Ovary (tissue), 9 donors: ENCODE measurements around the gene PCBP2. TPM values are rescaled to one million over a fixed set of nuclear protein-coding genes. Genes with fewer than 3 reads are reported as not detected.

Experiments used
- DNase-seq, 5 donors: peaks; one replicate each; pipeline ENCODE4 v3.0.0-alpha.2; 2019 to 2020
- H3K27ac ChIP-seq, 2 donors: fragments of 200-600 bp; one replicate each; pipeline versions ENCODE4 v1.5.1 to v1.8.0; 2019 to 2022
- H3K27me3 ChIP-seq: fragments of 200-600 bp; one replicate; pipeline ENCODE4 v1.8.0; 2022
- H3K36me3 ChIP-seq: fragments of 200-600 bp; sonication (generic); one replicate; pipeline ENCODE4 v1.5.1; 2019
- H3K4me1 ChIP-seq: one replicate; pipeline ENCODE4 v1.8.1; 2013; ENCODE audit warnings: mild to moderate bottlenecking, moderate library complexity; ENCODE audit not compliant: insufficient read depth
- H3K4me3 ChIP-seq: fragments of 200-600 bp; sonication (generic); one replicate; pipeline ENCODE4 v1.5.1; 2017
- H3K9me3 ChIP-seq, 2 donors: fragments of 200-600 bp in 1 of 2; sonication (generic) in 1 of 2; one replicate each; pipeline versions ENCODE4 v1.5.1 to v1.8.1; 2013 to 2019; ENCODE audit warnings: mild to moderate bottlenecking in 1 of 2, moderate library complexity in 1 of 2
- EP300 ChIP-seq: sonication (generic); formaldehyde crosslinking; IDR thresholded peaks from one replicate; pipeline ENCODE4 v1.6.1; 2017; ENCODE audit warnings: antibody characterized with exemption
- POLR2A ChIP-seq: fragments of 450-650 bp; IDR thresholded peaks from one replicate; pipeline ENCODE4 v1.6.1; 2017; ENCODE audit warnings: antibody characterized with exemption, mild to moderate bottlenecking, moderate library complexity
- WGBS, 3 donors: extraction: QIAGEN DNeasy Blood & Tissue Kit in 1 of 3; methylation state at CpG; one replicate each; pipeline versions ENCODE4 v1.1.5 to v1.1.7; 2013 to 2017; 5-methylcytosine and 5-hydroxymethylcytosine counted together
- intact Hi-C, 4 donors: fragments of 100-400 bp; cut with DNase I; formaldehyde crosslinking; loops; one replicate each; pipeline versions ENCODE4 v1.11.0 to v1.15.1; 2022 to 2023
- polyA plus RNA-seq, 2 donors: library from polyadenylated mRNA; stranded (reverse); fragments of 200-250 nt in 1 of 2; fragments of 350-450 nt in 1 of 2; fragmentation: Illumina TruSeq in 1 of 2; extraction: RNeasy Lipid Tissue Mini Kit (QIAGEN cat#74804) in 1 of 2; gene quantifications; one replicate each; pipeline ENCODE4 v1.2.3, GENCODE V29; 2013 to 2014
- total RNA-seq, 7 donors: library from RNA; depleted of rRNA in 2 of 7; stranded (reverse); fragments of >200 nt in 2 of 7; fragmentation: NEBNext Ultra II Directional in 3 of 7; extraction: Animal tissue kit (Norgen Biotek cat#: 25700) in 3 of 7; gene quantifications; one replicate each; pipeline versions ENCODE4 v1.1.0 to v1.2.4, GENCODE V29; 2016 to 2023
- TF ChIP-seq, protein P1 (sequence below), 3 donors: fragments of 450-650 bp in 2 of 3; fragments of 200-600 bp in 1 of 3; IDR thresholded peaks; one replicate each; pipeline versions ENCODE4 v1.5.1 to v1.8.0; 2016 to 2022; ENCODE audit warnings: antibody characterized with exemption in 3 of 3, mild to moderate bottlenecking in 1 of 3
- donor health status: DM: no; HTN: no; CAD: no; lungs with moderate emphysema.
- donor health status: DM: no; HTN: no; CAD: no.
- donor health status: Bipolar disorder and iron deficiency.
- donor health status: DM: yes; HTN: yes; CAD: no.
- donor health status: DM: no; HTN: no; CAD: no.
- donor health status: DM: yes; HTN: yes; CAD: no.

Gene PCBP2
- total and polyA plus RNA-seq, 9 donors = 413 to 1,354 (median 948) TPM

DNA sequence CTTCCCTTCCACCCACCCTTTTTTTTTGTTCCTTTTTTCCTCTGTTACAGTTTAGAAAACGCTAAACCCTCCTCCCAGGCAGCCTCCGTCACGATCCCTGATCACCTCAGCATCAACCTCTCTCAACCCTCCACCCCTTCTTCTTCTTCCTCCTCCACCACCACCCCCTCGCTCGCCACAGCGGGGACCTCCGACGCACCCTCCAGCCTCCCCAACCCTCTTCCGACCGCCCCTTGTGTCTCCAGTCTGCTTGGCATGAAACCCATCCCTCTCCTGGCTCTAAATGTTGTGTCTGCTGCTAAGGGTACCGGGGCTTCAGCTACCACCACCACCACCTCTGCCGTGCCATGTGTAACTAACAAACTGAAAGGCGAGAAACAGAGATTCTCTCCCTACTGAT is 22.9 kb downstream of the PCBP2 start:
- H3K4me1 ChIP-seq = no peaks in the 10 kb centered on the region
- no peaks in the 10 kb centered on the region for H3K27me3 ChIP-seq
- DNase-seq = no peak
- no peak overlapping the region for H3K27ac ChIP-seq
- no peaks in the 10 kb centered on the region for H3K36me3 ChIP-seq
- intact Hi-C loops = no loop called here
- TF ChIP-seq, protein P1, sequence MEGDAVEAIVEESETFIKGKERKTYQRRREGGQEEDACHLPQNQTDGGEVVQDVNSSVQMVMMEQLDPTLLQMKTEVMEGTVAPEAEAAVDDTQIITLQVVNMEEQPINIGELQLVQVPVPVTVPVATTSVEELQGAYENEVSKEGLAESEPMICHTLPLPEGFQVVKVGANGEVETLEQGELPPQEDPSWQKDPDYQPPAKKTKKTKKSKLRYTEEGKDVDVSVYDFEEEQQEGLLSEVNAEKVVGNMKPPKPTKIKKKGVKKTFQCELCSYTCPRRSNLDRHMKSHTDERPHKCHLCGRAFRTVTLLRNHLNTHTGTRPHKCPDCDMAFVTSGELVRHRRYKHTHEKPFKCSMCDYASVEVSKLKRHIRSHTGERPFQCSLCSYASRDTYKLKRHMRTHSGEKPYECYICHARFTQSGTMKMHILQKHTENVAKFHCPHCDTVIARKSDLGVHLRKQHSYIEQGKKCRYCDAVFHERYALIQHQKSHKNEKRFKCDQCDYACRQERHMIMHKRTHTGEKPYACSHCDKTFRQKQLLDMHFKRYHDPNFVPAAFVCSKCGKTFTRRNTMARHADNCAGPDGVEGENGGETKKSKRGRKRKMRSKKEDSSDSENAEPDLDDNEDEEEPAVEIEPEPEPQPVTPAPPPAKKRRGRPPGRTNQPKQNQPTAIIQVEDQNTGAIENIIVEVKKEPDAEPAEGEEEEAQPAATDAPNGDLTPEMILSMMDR (IDR thresholded peaks at IDR 0.05) = no peak
- TF ChIP-seq POLR2A (no peak), EP300 (no peak)
- H3K9me3 ChIP-seq = no peaks in the 10 kb centered on the region
- H3K4me3 ChIP-seq = no peak overlapping the region
- WGBS, 3 donors = 23 to 44% (median 23%) methylated on average over 13 of the region's 13 CpGs

DNA sequence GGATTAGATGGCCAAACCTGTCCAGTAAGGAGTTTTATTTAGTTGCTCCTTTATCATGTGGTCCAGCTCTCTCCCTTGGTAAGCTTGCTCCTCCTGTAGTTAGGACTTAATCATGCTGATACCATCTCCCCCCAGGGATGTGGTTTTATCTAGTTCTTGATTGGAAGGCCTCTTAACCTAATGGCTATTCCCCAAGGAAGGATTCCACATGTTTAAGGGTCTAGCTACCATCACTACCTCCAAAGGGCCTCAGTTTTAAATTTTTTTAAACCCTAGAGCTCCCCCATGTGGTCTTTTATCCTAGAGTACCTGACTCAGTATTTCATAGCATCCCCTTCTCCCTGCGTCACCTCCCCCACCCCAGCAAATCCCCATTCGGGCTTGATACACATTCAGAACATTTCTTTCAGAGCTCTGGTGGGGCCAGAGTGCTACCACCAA is 24.9 kb downstream of the PCBP2 start:
- H3K4me3 ChIP-seq = no peak overlapping the region
- no peak for DNase-seq
- H3K9me3 ChIP-seq = no peaks in the 10 kb centered on the region
- H3K36me3 ChIP-seq = no peaks in the 10 kb centered on the region
- no peak overlapping the region for H3K27ac ChIP-seq
- peaks cover 2% of the 10 kb centered on the region for H3K4me1 ChIP-seq
- WGBS, 3 donors = 52 to 62% (median 56%) methylated on average over 2 of the region's 2 CpGs
- TF ChIP-seq POLR2A = no peak
- no peak for TF ChIP-seq EP300
- TF ChIP-seq, protein P1 (IDR thresholded peaks at IDR 0.05) = no peak
- H3K27me3 ChIP-seq = no peaks in the 10 kb centered on the region
- intact Hi-C loops = no loop called here

DNA sequence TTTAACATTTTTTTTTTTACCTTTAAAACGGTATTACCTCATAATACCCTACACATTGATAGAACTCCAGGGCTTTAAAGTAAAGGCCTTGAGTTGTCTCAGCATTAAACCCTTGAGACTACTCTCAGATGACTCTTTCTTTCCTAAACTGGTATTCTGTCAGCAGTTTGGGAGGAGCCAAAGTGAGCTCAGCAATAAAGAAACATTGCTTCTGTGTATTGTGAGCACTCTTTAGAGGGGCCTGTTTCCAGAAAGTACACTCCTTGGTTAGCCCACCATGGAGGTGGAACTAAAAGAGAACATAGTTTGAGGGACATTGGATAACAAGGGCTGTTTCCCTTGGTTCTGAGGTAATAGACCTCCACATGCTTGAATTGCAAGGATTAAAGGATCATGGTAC is 27.0 kb downstream of the PCBP2 start:
- no peaks in the 10 kb centered on the region for H3K27me3 ChIP-seq
- TF ChIP-seq, protein P1 (IDR thresholded peaks at IDR 0.05) = no peak
- TF ChIP-seq POLR2A (no peak), EP300 (no peak)
- WGBS, 3 donors = 10 to 23% (median 20%) methylated on average over 1 of the region's 1 CpG
- no peak overlapping the region for H3K4me3 ChIP-seq
- peaks cover 2% of the 10 kb centered on the region for H3K4me1 ChIP-seq
- intact Hi-C loops = no loop called here
- H3K36me3 ChIP-seq = no peaks in the 10 kb centered on the region
- DNase-seq = no peak
- no peak overlapping the region for H3K27ac ChIP-seq
- no peaks in the 10 kb centered on the region for H3K9me3 ChIP-seq

DNA sequence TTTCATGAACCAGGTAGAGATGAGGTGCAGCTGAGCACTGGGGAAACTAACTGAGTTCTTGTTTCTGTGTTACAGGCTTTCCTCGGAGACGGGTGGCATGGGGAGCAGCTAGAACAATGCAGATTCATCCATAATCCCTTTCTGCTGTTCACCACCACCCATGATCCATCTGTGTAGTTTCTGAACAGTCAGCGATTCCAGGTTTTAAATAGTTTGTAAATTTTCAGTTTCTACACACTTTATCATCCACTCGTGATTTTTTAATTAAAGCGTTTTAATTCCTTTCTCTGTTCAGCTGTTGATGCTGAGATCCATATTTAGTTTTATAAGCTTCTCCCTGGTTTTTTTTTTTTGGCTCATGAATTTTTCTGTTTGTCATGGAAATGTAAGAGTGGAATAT is 27.4 kb downstream of the PCBP2 start:
- no peak for DNase-seq
- WGBS, 3 donors = 56 to 65% (median 57%) methylated on average over 5 of the region's 5 CpGs
- peaks cover 2% of the 10 kb centered on the region for H3K4me1 ChIP-seq
- no peaks in the 10 kb centered on the region for H3K36me3 ChIP-seq
- H3K27me3 ChIP-seq = no peaks in the 10 kb centered on the region
- no peak overlapping the region for H3K4me3 ChIP-seq
- intact Hi-C loops = no loop called here
- TF ChIP-seq POLR2A (no peak), EP300 (no peak)
- TF ChIP-seq, protein P1 (IDR thresholded peaks at IDR 0.05) = no peak
- no peaks in the 10 kb centered on the region for H3K9me3 ChIP-seq
- no peak overlapping the region for H3K27ac ChIP-seq
